GM12891 (cell line): ENCODE measurements around the gene DIS3L2.

Experiments
- POLR2A ChIP-seq: IDR thresholded peaks from 2 replicates; pipeline ENCODE4 v1.6.1; 2011; ENCODE audit warnings: low read depth, low read length, control low read depth
- POLR2AphosphoS5 ChIP-seq: IDR thresholded peaks from 2 replicates; pipeline ENCODE4 v1.6.1; 2011; ENCODE audit warnings: low read depth, low read length, control low read depth
- SPI1 ChIP-seq: IDR thresholded peaks from 2 replicates; pipeline ENCODE4 v1.6.1; 2011; ENCODE audit warnings: low read depth, low read length, control low read depth
- TAF1 ChIP-seq: IDR thresholded peaks from 2 replicates; pipeline ENCODE4 v1.6.1; 2011; ENCODE audit warnings: low read depth, low read length, control low read depth

GRCh38 chr2:232339121-232340081 is 377.9 kb downstream of the DIS3L2 start:
- TF ChIP-seq POLR2A (no peak), POLR2AphosphoS5 (no peak), TAF1 (no peak), SPI1 (no peak)
